WTC11 (cell line): Measurements from ENCODE around the gene HOXA13. TPM values are rescaled to one million over a fixed set of nuclear protein-coding genes. Genes with fewer than 3 reads are reported as not detected.
A peak's percentile ranks its signal among the peaks of the same experiment; 100 is the strongest.

Experiments
- ATAC-seq: fragments of 200-7000 bp; cut with Tn5 transposase; 2 replicates; pipeline ENCODE4 v1.10.0; 2021; ENCODE audit warnings: mild to moderate bottlenecking, moderate library complexity
- CTCF ChIA-PET: fragments of 300-600 bp; sonication (Branson Sonifier 250); formaldehyde crosslinking; loops from one replicate; lab custom pipeline; 2021; ENCODE audit warnings: antibody characterized with exemption; lab: Charles Lee
- POLR2A ChIA-PET: fragments of 350-600 bp; sonication (Branson Sonifier 250); formaldehyde crosslinking; loops from one replicate; lab custom pipeline; 2021; ENCODE audit warnings: antibody characterized with exemption; lab: Charles Lee
- DNase-seq: peaks from one replicate; pipeline ENCODE4 v3.0.0; 2021; ENCODE audit warnings: low spot score
- H3K27ac Mint-ChIP-seq: 2 replicates; pipeline ENCODE4 v1.8.0; 2021; ENCODE audit warnings: mixed read lengths
- H3K27me3 Mint-ChIP-seq: 2 replicates; pipeline ENCODE4 v1.8.0; 2021; ENCODE audit warnings: low read depth, mild to moderate bottlenecking, moderate library complexity, mixed read lengths
- H3K36me3 Mint-ChIP-seq: 2 replicates; pipeline ENCODE4 v1.8.0; 2021; ENCODE audit warnings: mixed read lengths
- H3K4me1 Mint-ChIP-seq: 2 replicates; pipeline ENCODE4 v1.8.0; 2022; ENCODE audit warnings: mixed read lengths
- H3K4me3 Mint-ChIP-seq: 2 replicates; pipeline ENCODE4 v1.8.0; 2021; ENCODE audit warnings: mild to moderate bottlenecking, moderate library complexity, mixed read lengths
- H3K9me3 Mint-ChIP-seq: 2 replicates; pipeline ENCODE4 v1.8.0; 2021; ENCODE audit warnings: mixed read lengths
- CBFB ChIP-seq: sonication (generic); formaldehyde crosslinking; IDR thresholded peaks from 2 replicates; pipeline ENCODE4 v1.8.1; 2022; ENCODE audit warnings: mild to moderate bottlenecking, low read depth, missing genetic modification reagents
- EMX1 ChIP-seq: fragments of 250-450 bp; sonication (Bioruptor Pico); IDR thresholded peaks from 2 replicates; pipeline ENCODE4 v1.8.0; 2021; ENCODE audit warnings: mild to moderate bottlenecking
- GTF2I ChIP-seq: fragments of 250-450 bp; sonication (Bioruptor Pico); conservative IDR thresholded peaks from 2 replicates; pipeline ENCODE4 v1.4.0; 2021; ENCODE audit warnings: mild to moderate bottlenecking
- JAZF1 ChIP-seq: fragments of 250-450 bp; sonication (Bioruptor Pico); IDR thresholded peaks from 2 replicates; pipeline ENCODE4 v1.9.0; 2021; ENCODE audit warnings: moderate library complexity, mild to moderate bottlenecking, inconsistent platforms
- PRDM15 ChIP-seq: sonication (generic); formaldehyde crosslinking; IDR thresholded peaks from 2 replicates; pipeline ENCODE4 v1.8.0; 2022; ENCODE audit warnings: missing genetic modification reagents
- RELA ChIP-seq: sonication (generic); formaldehyde crosslinking; IDR thresholded peaks from 2 replicates; pipeline ENCODE4 v1.8.1; 2022; ENCODE audit warnings: missing genetic modification reagents, mild to moderate bottlenecking, borderline replicate concordance
- SMAD3 ChIP-seq: sonication (generic); formaldehyde crosslinking; IDR thresholded peaks from 2 replicates; pipeline ENCODE4 v1.8.0; 2022; ENCODE audit warnings: missing genetic modification reagents, mild to moderate bottlenecking, borderline replicate concordance
- SMAD4 ChIP-seq: sonication (generic); formaldehyde crosslinking; IDR thresholded peaks from 2 replicates; pipeline ENCODE4 v1.8.0; 2022; ENCODE audit warnings: mild to moderate bottlenecking, missing genetic modification reagents
- TCF7 ChIP-seq: sonication (generic); formaldehyde crosslinking; IDR thresholded peaks from 2 replicates; pipeline ENCODE4 v1.8.0; 2022; ENCODE audit warnings: mild to moderate bottlenecking, low read depth, missing genetic modification reagents, moderate library complexity
- USF1 ChIP-seq: sonication (generic); formaldehyde crosslinking; IDR thresholded peaks from 2 replicates; pipeline ENCODE4 v1.8.0; 2022; ENCODE audit warnings: mild to moderate bottlenecking, missing genetic modification reagents
- USF2 ChIP-seq: sonication (generic); formaldehyde crosslinking; IDR thresholded peaks from 2 replicates; pipeline ENCODE4 v1.8.1; 2023; ENCODE audit warnings: mild to moderate bottlenecking, missing genetic modification reagents, moderate library complexity
- ZNF532 ChIP-seq: fragments of 250-450 bp; sonication (Bioruptor Pico); IDR thresholded peaks from 2 replicates; pipeline ENCODE4 v1.9.0; 2021; ENCODE audit warnings: mild to moderate bottlenecking, borderline replicate concordance
- total RNA-seq: library from RNA; stranded (reverse); gene quantifications from 3 replicates; pipeline ENCODE4 v1.2.3, GENCODE V29; 2021
- TF ChIP-seq, protein P1 (sequence below): sonication (generic); formaldehyde crosslinking; IDR thresholded peaks from 2 replicates; pipeline ENCODE4 v1.8.1; 2022; ENCODE audit warnings: mild to moderate bottlenecking, moderate library complexity, missing genetic modification reagents
- TF ChIP-seq, protein P2 (sequence below): sonication (generic); formaldehyde crosslinking; IDR thresholded peaks from 2 replicates; pipeline ENCODE4 v1.8.0; 2022; ENCODE audit warnings: mild to moderate bottlenecking, missing genetic modification reagents
- TF ChIP-seq, protein P3 (sequence below): fragments of 250-450 bp; sonication (Bioruptor Pico); IDR thresholded peaks from 2 replicates; pipeline ENCODE4 v1.9.0; 2021; ENCODE audit warnings: moderate library complexity, mild to moderate bottlenecking, inconsistent platforms, borderline replicate concordance

Gene HOXA13
- total RNA-seq, 1 experiment from 2014 or later, result not detected

DNA sequence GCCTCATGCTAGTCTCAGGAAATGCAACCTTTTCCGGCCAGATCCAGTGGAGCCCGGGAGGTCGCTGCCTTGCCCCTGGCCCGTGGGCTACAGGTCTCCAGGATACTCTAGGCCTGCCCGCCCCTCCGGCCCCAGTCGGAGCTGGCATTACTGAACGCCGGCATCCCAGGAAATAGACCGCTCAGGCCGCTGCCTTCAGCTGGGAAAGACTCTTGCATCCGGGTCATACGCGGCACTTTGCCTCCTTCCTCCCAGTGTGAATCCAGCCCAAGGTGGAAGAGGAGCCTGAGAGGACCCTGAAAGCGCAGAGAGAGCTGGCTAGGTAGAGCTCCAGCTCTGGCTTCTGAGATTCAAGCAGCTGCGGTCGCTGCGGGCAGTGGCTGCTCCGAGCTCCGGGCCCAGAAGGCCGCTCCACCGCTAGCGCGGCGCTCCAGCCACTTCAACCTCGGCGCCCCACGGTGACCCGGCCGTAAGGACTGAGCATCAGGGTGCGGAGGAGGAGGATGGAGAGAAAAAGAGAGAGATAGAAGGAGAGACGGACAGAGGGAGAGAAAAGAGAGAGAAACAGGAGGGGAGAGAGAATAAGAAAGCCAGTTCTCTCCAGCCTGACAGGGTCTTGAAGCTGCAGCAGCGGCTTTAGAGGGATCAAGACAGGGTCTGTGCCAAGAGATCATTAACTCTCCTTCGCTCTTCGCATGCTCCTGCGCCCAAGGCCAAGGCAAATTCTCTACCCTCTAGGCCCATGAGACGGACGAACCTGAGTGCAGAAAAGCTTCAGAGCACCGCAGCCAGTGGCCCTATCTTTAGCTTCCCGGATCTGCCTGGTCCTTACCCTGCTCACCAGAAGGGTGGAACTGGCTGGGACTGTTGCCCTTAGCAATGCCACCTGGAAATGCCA, 24.0 kb downstream of the HOXA13 start:
- peak; percentile 2; the same call in 1 of the 2 replicates for ATAC-seq

More for the DNA sequence above, 24.0 kb downstream of the HOXA13 start:
- TF ChIP-seq, protein P1, sequence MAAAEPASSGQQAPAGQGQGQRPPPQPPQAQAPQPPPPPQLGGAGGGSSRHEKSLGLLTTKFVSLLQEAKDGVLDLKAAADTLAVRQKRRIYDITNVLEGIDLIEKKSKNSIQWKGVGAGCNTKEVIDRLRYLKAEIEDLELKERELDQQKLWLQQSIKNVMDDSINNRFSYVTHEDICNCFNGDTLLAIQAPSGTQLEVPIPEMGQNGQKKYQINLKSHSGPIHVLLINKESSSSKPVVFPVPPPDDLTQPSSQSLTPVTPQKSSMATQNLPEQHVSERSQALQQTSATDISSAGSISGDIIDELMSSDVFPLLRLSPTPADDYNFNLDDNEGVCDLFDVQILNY (CRISPR knock-in tag), result no peak
- TF ChIP-seq SMAD4 (CRISPR knock-in tag), result no peak
- TF ChIP-seq ZNF532, result no peak
- no peak for TF ChIP-seq SMAD3 (CRISPR knock-in tag)
- no peak for TF ChIP-seq USF2 (CRISPR knock-in tag)
- TF ChIP-seq TCF7 (CRISPR knock-in tag), result no peak
- no peak for TF ChIP-seq PRDM15
- TF ChIP-seq JAZF1 (CRISPR knock-in tag), result no peak
- no peak for TF ChIP-seq USF1 (CRISPR knock-in tag)
- no peak for TF ChIP-seq EMX1 (CRISPR knock-in tag)
- TF ChIP-seq GTF2I (CRISPR knock-in tag), result no peak
- TF ChIP-seq CBFB, result no peak
- TF ChIP-seq, protein P2, sequence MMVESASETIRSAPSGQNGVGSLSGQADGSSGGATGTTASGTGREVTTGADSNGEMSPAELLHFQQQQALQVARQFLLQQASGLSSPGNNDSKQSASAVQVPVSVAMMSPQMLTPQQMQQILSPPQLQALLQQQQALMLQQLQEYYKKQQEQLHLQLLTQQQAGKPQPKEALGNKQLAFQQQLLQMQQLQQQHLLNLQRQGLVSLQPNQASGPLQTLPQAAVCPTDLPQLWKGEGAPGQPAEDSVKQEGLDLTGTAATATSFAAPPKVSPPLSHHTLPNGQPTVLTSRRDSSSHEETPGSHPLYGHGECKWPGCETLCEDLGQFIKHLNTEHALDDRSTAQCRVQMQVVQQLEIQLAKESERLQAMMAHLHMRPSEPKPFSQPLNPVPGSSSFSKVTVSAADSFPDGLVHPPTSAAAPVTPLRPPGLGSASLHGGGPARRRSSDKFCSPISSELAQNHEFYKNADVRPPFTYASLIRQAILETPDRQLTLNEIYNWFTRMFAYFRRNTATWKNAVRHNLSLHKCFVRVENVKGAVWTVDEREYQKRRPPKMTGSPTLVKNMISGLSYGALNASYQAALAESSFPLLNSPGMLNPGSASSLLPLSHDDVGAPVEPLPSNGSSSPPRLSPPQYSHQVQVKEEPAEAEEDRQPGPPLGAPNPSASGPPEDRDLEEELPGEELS (CRISPR knock-in tag), result no peak
- TF ChIP-seq, protein P3, sequence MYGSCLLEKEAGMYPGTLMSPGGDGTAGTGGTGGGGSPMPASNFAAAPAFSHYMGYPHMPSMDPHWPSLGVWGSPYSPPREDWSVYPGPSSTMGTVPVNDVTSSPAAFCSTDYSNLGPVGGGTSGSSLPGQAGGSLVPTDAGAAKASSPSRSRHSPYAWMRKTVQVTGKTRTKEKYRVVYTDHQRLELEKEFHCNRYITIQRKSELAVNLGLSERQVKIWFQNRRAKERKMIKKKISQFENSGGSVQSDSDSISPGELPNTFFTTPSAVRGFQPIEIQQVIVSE (CRISPR knock-in tag), result no peak
- no peak for TF ChIP-seq RELA (CRISPR knock-in tag)
- TF ChIP-seq, all 79 proteins: peak for 0
- CTCF ChIA-PET, result interaction anchor here (0.6 to 2.3 kb wide), 7 partner anchors 9 to 78 kb away, joined by 3 to 6 read pairs (median 4); partner anchors contain the start of genes HOXA11 and HOXA9
- Mint-ChIP-seq H3K27ac (no peak overlapping the region), H3K4me1 (peaks cover 27% of the 10 kb centered on the region), H3K4me3 (no peak overlapping the region), H3K27me3 (peaks cover 99% of the 10 kb centered on the region), H3K9me3 (no peaks in the 10 kb centered on the region), H3K36me3 (no peaks in the 10 kb centered on the region)
- POLR2A ChIA-PET, result interaction anchor here (0.8 kb wide), 1 partner anchor 29 kb away, joined by 3 read pairs; no protein-coding TSS in a partner anchor
- no peak for DNase-seq
